ENCODE data around the gene HOXA2.

The HOXA2 gene

DNA sequence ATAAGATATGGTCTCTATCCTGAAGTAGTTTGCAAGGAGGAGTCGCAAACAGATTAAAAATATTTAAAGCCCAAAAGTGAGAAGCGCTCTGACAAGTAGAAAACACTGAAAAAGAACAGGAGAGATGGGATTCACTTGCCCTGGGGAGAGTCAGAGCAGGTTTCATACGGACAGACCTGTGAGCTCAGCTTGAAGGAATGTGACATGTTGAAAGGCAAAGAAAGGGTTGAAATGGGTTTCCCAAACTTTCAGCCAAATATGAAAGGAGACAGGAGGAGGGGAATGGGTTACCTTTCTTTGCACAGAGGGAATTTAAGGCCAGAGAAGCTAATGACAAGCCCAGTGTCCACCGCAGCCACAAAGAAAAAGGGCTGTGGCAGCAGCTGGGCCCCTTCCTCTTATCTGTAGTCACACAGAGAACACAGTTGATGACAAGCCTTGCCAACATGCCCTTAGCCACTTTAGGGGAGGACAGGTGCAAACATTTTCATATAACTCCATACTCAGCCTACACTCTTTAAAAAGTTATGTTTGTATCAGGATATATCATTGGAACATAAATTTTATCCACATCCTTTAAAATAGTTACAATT is 21.5 kb downstream of the HOXA2 start:
- no peak for DNase-seq

DNA sequence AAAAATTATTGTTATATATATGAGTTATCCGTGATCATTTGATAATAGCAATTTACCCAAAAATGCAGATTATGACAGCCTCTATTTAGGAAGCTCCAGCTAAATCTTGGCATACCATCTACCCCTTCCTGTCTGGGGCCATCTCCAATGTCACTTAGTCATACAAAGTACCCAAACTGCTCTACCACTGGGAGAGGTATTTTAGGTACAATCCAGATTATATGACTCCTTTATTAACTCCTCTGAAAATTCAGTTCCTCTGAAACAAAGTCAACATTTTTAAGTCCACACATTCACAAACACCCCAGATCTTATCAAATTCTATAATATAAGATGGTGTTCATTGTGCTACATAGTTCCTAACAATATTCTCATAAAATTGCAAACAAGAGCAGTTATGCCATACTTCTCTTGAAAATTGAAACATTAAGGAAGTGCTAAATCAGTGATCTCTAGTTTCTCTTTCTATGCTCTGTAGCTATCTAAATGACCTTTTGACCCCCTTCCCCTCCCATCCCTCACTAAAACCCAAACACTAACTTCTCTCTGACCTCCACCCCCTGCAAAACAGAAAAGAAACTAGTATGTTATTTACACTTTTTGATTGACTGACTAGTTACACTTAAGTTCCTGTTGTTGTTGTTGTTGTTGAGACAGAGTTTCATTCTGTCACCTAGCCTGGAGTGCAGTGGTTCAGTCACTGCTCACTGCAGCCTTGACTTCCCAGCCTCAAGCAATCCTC is 23.1 kb downstream of the HOXA2 start:
- no peak for DNase-seq

DNA sequence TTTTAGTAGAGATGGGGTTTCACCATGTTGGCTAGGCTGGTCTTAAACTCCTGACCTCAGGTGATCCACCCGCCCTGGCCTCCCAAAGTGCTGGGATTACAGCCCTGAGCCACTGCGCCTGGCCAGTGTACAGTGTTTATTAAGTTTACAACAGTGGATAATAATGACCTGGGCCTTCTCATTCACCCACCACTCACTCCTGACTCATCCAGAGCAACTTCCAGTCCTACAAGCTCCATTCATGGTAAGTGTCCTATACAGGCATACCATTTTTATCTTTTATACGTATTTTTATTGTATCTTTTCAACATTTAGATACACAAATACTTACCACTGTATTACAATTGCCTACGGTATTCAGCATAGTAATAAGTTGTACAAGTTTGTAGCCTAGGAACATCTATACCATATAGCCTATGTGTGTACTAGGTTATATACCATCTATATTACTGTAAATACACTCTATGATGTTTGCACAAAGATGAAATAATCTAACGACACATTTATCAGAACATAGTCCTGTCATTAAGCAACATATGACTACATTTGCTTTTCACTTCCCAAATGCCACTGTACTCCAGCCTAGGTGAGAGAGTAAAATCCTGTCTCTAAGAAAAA is 23.8 kb downstream of the HOXA2 start:
- no peak for DNase-seq

DNA sequence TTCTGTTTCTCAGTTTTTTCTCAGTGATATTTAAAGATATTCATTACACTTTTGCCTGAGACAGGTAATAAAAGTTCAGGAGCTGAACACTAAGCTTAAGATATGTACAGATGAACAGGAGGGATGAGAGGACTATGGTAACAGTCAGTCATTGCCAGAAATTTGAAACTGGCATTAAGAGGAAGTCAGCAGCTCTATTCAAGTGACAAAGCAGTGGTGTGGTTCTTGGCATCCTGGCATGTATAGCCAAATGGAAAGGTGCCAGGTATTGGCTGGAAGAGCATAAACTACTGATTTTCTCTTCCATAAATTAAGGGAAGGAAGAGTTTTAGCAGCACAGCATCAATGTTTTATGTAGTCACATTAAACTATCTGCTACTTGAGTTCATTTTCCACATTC is 29.4 kb downstream of the HOXA2 start:
- no peak for DNase-seq

DNA sequence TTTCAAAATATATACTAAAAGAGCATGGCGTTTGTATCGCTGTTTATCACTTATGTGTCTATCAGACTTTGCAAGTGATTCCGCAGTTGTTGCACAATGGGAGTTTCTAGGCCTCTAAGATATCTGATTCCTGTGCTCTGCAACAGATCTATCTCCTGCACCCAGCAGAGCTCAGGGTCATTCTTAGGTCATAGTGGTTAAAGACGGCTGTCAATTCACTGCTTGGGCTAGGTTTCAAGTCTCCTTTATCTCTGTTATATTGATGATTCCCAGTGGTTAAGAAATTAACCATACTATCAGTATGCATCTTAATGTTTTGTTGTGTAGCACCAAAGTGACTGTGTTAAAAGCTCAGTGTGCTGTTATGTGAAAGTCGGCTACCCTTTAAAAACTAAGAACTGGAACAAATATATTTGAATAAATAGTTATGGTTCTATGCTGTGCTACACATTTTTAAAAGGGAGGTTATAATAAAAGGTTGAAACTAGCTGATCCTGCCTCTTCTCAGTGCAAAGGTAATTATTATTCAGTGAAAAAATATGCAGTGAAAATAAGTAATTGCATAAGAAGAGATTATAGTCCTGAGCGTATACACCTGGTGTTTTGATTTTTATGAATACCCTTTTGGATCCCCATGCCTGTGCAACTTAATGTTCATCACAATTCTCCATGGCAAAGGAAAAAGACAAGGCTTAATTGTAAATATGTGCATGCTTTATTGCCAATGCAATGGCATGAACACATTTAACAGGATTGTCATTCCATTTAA is 30.7 kb downstream of the HOXA2 start:
- DNase-seq = no peak

DNA sequence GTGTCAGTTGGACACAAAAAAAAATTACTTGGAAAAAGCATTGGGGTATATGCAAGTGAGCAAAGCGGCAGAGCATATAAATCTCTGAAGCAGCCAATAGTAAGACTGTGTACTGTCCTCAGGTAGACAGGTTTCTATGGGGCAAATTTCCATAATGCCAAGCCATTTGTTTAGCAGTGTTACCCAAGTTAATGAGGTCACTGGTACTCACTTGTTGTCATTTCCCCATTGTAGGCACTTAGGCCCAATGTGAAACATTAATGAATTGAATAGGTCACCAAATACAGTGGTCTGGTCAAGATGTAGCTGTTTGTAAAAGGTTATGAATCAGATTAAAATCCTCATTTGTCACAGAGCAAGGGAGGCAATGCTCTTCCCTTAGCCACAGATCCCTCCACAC is 34.2 kb downstream of the HOXA2 start:
- no peak for DNase-seq

DNA sequence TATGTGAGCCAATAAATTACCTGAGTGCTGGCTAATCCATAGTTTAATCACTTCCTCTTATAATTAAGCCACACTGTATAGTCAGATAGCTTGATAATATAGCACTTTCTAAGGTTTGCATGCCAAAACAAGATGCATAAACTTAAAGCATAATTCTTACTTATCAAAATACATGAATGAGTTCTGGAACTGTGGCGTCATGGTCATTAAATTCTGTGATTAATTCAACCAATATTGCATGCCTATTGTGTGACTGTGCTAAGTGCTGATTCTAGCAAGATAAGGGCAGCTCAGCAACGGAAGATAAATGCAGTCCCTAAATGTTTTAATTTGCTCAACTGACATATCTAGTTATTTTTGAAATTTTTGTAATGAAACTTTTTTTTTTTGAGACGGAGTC is 36.3 kb downstream of the HOXA2 start:
- no peak for DNase-seq

DNA sequence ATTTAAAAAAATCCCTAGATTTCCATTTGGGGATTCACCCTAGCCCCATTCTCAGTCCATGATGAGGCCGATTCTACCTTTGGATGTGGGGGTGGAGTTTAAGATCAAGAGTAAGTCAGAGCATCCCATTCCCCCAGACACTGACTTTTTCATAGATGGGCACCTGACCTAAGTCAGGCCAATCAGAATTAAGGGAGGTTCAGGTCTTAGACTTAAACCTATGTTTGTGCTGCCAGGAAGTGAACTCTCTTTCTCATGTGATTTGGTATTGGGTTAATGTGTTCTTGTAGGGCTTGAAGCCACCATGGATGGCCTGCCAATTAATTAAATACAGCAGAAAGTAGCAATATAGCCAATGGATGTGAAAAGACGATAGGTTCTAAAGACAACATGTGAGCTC is 36.8 kb downstream of the HOXA2 start:
- DNase-seq = no peak

DNA sequence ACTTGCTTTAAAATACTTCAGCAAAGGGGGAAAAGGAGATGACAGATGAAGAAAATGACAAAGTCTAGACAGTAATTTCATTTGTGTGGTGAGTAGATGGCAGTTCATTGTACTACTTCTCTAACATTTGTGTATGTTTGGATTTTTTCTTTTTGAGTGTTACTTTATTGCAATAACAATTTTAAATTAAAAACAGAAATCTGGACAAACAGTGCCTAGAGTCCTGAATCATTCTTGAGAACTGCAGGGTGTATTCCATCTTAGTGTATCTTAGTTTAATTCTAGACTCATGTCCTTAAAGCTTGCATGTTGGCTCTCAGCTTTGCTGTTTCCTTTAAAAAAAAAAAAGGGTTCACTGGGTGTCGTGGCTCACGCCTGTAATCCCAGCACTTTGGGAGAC is 37.8 kb downstream of the HOXA2 start:
- no peak for DNase-seq

DNA sequence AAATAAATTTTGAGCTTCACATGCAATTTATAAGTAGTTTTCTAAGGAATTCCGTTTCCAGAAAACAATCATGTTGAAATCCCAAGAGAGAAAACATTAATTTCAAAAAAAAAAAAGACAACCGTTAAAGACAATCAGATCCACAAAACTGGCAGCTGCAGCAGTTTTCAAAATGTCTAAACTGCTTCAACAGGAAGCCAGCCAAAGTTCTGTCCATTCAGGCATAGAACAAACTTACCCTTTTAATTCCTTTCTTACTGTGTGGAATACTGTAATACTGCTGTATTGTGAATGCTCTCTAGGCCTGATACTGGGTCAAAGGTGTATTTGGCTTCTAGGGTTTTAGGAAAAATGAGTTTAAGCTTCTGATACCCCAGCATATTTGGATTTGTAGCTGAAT is 38.3 kb downstream of the HOXA2 start:
- DNase-seq = no peak

DNA sequence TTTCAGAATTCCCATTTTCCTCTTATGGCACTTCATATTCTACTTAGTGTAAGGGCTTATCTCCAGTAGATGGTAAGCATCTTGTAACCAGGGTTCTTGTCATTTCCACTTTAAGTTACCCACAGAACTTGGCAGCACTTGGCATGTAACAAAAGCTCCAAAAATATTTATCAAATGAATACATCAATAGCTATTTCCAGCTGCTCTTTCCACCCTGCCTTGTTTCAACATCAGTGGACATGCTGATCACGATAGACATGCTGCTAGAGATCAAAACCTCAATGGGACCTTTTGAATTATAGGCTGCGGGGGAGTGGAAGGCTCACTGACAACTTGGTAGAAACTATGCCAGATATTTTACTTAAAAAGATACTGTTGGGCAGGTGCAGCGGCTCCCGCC is 39.5 kb downstream of the HOXA2 start:
- no peak for DNase-seq

DNA sequence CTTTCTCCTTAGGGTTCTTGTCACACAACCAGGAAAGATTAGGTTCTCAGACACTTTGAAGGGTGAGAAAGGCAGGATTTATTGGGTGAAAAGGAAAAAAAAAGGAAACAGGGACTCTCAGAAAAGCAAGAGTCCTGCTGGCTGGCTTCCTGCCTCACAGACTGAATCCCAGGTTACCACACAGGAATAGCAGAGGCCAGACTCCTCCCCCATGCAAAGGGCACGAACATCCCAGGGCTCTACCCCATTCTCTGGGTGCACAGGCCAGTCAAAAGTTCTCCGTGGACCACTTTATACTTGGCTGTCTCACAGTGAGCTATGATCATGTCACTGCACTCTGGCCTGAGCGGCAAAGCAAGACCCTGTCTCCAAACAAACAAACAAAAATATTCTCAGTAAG is 49.3 kb downstream of the HOXA2 start:
- DNase-seq = no peak

DNA sequence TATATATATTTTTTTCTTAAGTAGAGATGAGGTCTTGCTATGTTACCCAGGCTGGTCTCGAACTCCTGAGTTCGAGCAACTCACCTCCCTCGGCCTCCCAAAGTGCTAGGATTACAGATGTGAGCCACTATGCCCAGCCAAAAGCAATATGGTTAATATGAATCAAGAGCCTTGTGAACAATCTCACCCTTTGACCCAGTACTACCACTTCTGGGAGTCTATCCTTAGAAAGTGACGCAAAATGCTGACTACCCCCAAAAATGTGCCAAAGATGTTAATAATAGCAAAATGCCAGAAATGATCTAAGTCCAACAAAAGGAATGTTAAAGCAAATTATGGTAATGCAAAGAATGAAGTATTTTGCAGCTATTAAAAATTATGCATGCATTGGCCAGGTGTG is 51.0 kb downstream of the HOXA2 start:
- DNase-seq = no peak

Data from hypothalamus (tissue), 51 donors.